Calu3 (cell line): ENCODE data around the gene KANK4. TPM values are rescaled to one million over a fixed set of nuclear protein-coding genes. Genes with fewer than 3 reads are reported as not detected.

Experiments used
- BruUV-seq: library from RNA; stranded (reverse); fragments of 400-500 nt; replicated peaks from 2 replicates; lab custom pipeline; 2021; lab: Mats Ljungman, UMichigan
- CTCF ChIA-PET: fragments of 300-600 bp; sonication (Branson Sonifier 250); formaldehyde crosslinking; loops from one replicate; lab custom pipeline; 2022; ENCODE audit warnings: antibody characterized with exemption; lab: Charles Lee
- DNase-seq: peaks from one replicate; pipeline ENCODE4 v3.0.0; 2022
- H3K27ac Mint-ChIP-seq: one replicate; pipeline ENCODE4 v1.8.0; 2022; ENCODE audit warnings: mixed read lengths; ENCODE audit not compliant: unreplicated experiment
- H3K27me3 Mint-ChIP-seq: one replicate; pipeline ENCODE4 v1.8.0; 2022; ENCODE audit warnings: mixed read lengths; ENCODE audit not compliant: unreplicated experiment
- H3K36me3 Mint-ChIP-seq: one replicate; pipeline ENCODE4 v1.8.0; 2022; ENCODE audit warnings: mild to moderate bottlenecking, moderate library complexity, mixed read lengths; ENCODE audit not compliant: insufficient read depth, unreplicated experiment
- H3K4me1 Mint-ChIP-seq: one replicate; pipeline ENCODE4 v1.8.0; 2022; ENCODE audit warnings: mild to moderate bottlenecking, low read depth, mixed read lengths; ENCODE audit not compliant: unreplicated experiment
- H3K4me3 Mint-ChIP-seq: one replicate; pipeline ENCODE4 v1.8.0; 2022; ENCODE audit warnings: mild to moderate bottlenecking, low read depth, moderate library complexity, mixed read lengths; ENCODE audit not compliant: unreplicated experiment
- H3K9me3 Mint-ChIP-seq: one replicate; pipeline ENCODE4 v1.8.0; 2022; ENCODE audit warnings: low read depth, mixed read lengths; ENCODE audit not compliant: unreplicated experiment
- CTCF ChIP-seq: fragments of 200-600 bp; IDR thresholded peaks from one replicate; pipeline ENCODE4 v1.8.0; 2022; ENCODE audit warnings: antibody characterized with exemption; ENCODE audit not compliant: unreplicated experiment
- intact Hi-C: fragments of 100-400 bp; cut with micrococcal nuclease; formaldehyde crosslinking; loops from one replicate; pipeline ENCODE4 v1.10.0; 2022; ENCODE audit not compliant: unreplicated experiment
- total RNA-seq: library from RNA; stranded (reverse); gene quantifications from 2 replicates; pipeline ENCODE4 v1.2.3, GENCODE V29; 2022

Gene KANK4
- total RNA-seq, 1 experiment from 2014 or later = not detected

- CTCF ChIA-PET = no interaction called here
- no TSS peak for BruUV-seq
- peaks cover 18% of the 10 kb centered on the region for H3K4me1 Mint-ChIP-seq
Observed at GRCh38 chr1:62283986-62284385, 35.2 kb downstream of the KANK4 start.

GRCh38 chr1:62282909-62283755 lies 36.1 kb downstream of the KANK4 start:
- CTCF ChIA-PET = no interaction called here
- no peaks in the 10 kb centered on the region for H3K9me3 Mint-ChIP-seq
- peaks cover 100% of the 10 kb centered on the region for H3K27me3 Mint-ChIP-seq
- no TSS peak for BruUV-seq
- no peak overlapping the region for H3K27ac Mint-ChIP-seq
- DNase-seq = no peak
- no peaks in the 10 kb centered on the region for H3K36me3 Mint-ChIP-seq
- TF ChIP-seq CTCF = no peak
- intact Hi-C loops = no loop called here
- H3K4me3 Mint-ChIP-seq = no peak overlapping the region
- H3K4me1 Mint-ChIP-seq = peaks cover 18% of the 10 kb centered on the region

More at GRCh38 chr1:62283986-62284385, 35.2 kb downstream of the KANK4 start:
- no peak overlapping the region for H3K4me3 Mint-ChIP-seq
- no peaks in the 10 kb centered on the region for H3K9me3 Mint-ChIP-seq
- H3K27ac Mint-ChIP-seq = no peak overlapping the region
- no peak for DNase-seq
- peaks cover 100% of the 10 kb centered on the region for H3K27me3 Mint-ChIP-seq
- no peak for TF ChIP-seq CTCF
- no peaks in the 10 kb centered on the region for H3K36me3 Mint-ChIP-seq
- intact Hi-C loops = no loop called here

- DNase-seq = no peak
- H3K4me1 Mint-ChIP-seq = peaks cover 18% of the 10 kb centered on the region
- no peak for TF ChIP-seq CTCF
- H3K27ac Mint-ChIP-seq = no peak overlapping the region
- intact Hi-C loops = no loop called here
- no peak overlapping the region for H3K4me3 Mint-ChIP-seq
- H3K27me3 Mint-ChIP-seq = peaks cover 100% of the 10 kb centered on the region
- CTCF ChIA-PET = no interaction called here
- H3K36me3 Mint-ChIP-seq = no peaks in the 10 kb centered on the region
- H3K9me3 Mint-ChIP-seq = peaks cover 1% of the 10 kb centered on the region
- no TSS peak for BruUV-seq
Observed at GRCh38 chr1:62281922-62282555, 37.2 kb downstream of the KANK4 start.

- H3K27me3 Mint-ChIP-seq = peaks cover 100% of the 10 kb centered on the region
- peaks cover 8% of the 10 kb centered on the region for H3K4me1 Mint-ChIP-seq
Observed at GRCh38 chr1:62280960-62281465, 38.2 kb downstream of the KANK4 start.

More at GRCh38 chr1:62280960-62281465, 38.2 kb downstream of the KANK4 start:
- BruUV-seq = no TSS peak
- no peak overlapping the region for H3K4me3 Mint-ChIP-seq
- no peaks in the 10 kb centered on the region for H3K36me3 Mint-ChIP-seq
- no peak for DNase-seq
- intact Hi-C loops = no loop called here
- H3K27ac Mint-ChIP-seq = no peak overlapping the region
- CTCF ChIA-PET = no interaction called here
- TF ChIP-seq CTCF = no peak
- H3K9me3 Mint-ChIP-seq = peaks cover 4% of the 10 kb centered on the region
